Measurements from ENCODE around the gene GFRA1.

The GFRA1 gene

GRCh38 chr10:116186273-116186672, 86.7 kb downstream of the GFRA1 start:
- Histone ChIP-seq H3K4me3 (ENCODE audit: low read depth, low read length, poor library complexity, severe bottlenecking) (no peak overlapping the region), H3K9me2 (ENCODE audit: low read depth, low read length) (no peaks in the 10 kb centered on the region), H3K9ac (ENCODE audit: low read length) (no peak overlapping the region), H3K9me3 (ENCODE audit: low read length) (no peaks in the 10 kb centered on the region), H3K36me3 (ENCODE audit: insufficient read depth, low read length) (no peaks in the 10 kb centered on the region), H3K4me2 (ENCODE audit: low read length) (no peak overlapping the region), H3K27me3 (ENCODE audit: insufficient read depth, low read length) (no peaks in the 10 kb centered on the region), H3F3A (ENCODE audit: insufficient read depth, low read length) (no peaks in the 10 kb centered on the region), H4K20me1 (ENCODE audit: insufficient read depth, low read length) (no peaks in the 10 kb centered on the region), H2AFZ (ENCODE audit: low read length) (no peak overlapping the region), H3K79me2 (ENCODE audit: insufficient read depth, low read length) (no peaks in the 10 kb centered on the region), H3K27ac (ENCODE audit: low read depth, low read length, poor library complexity, severe bottlenecking) (no peak overlapping the region), H3K4me1 (ENCODE audit: insufficient read depth, low read length, severe bottlenecking) (no peaks in the 10 kb centered on the region)
- TF ChIP-seq CTCF (IDR thresholded peaks at IDR 0.05; ENCODE audit: low read length): no peak
- no peak for TF ChIP-seq EZH2 (IDR thresholded peaks at IDR 0.05; ENCODE audit: borderline replicate concordance, low read length)

- TF ChIP-seq EZH2 (IDR thresholded peaks at IDR 0.05; ENCODE audit: borderline replicate concordance, low read length) (no peak), CTCF (IDR thresholded peaks at IDR 0.05; ENCODE audit: low read length) (no peak)
- Histone ChIP-seq H2AFZ (ENCODE audit: low read length) (no peak overlapping the region), H3K27ac (ENCODE audit: low read depth, low read length, poor library complexity, severe bottlenecking) (no peak overlapping the region)
Measured at GRCh38 chr10:116185199-116185867, 87.7 kb downstream of the GFRA1 start.

DNA sequence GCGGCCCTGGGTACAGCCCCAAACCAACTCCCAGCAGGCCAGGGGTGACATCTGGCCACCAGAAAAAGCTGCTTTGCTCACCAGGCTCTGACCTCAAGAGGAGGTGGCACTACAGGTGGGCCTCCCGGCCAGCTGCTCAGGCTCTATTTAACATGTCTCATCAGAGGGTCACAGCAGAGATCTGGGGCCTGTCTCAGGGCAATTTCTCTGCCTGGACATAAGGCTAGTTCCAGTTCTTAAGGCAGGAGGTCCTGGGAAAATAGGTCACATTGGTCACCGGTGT, 88.6 kb downstream of the GFRA1 start:
- TF ChIP-seq CTCF (IDR thresholded peaks at IDR 0.05; ENCODE audit: low read length) (no peak), EZH2 (IDR thresholded peaks at IDR 0.05; ENCODE audit: borderline replicate concordance, low read length) (no peak)
- H3K9me3 ChIP-seq (ENCODE audit: low read length): no peaks in the 10 kb centered on the region
- no peaks in the 10 kb centered on the region for H3F3A ChIP-seq (ENCODE audit: insufficient read depth, low read length)
- no peak overlapping the region for H3K9ac ChIP-seq (ENCODE audit: low read length)
- no peaks in the 10 kb centered on the region for H3K79me2 ChIP-seq (ENCODE audit: insufficient read depth, low read length)
- H4K20me1 ChIP-seq (ENCODE audit: insufficient read depth, low read length): no peaks in the 10 kb centered on the region
- no peak overlapping the region for H3K4me3 ChIP-seq (ENCODE audit: low read depth, low read length, poor library complexity, severe bottlenecking)
- no peak overlapping the region for H2AFZ ChIP-seq (ENCODE audit: low read length)
- H3K27ac ChIP-seq (ENCODE audit: low read depth, low read length, poor library complexity, severe bottlenecking): no peak overlapping the region
- H3K9me2 ChIP-seq (ENCODE audit: low read depth, low read length): no peaks in the 10 kb centered on the region
- H3K36me3 ChIP-seq (ENCODE audit: insufficient read depth, low read length): no peaks in the 10 kb centered on the region
- no peaks in the 10 kb centered on the region for H3K27me3 ChIP-seq (ENCODE audit: insufficient read depth, low read length)
- H3K4me1 ChIP-seq (ENCODE audit: insufficient read depth, low read length, severe bottlenecking): no peaks in the 10 kb centered on the region
- H3K4me2 ChIP-seq (ENCODE audit: low read length): no peak overlapping the region

More at GRCh38 chr10:116185199-116185867, 87.7 kb downstream of the GFRA1 start:
- H3K27me3 ChIP-seq (ENCODE audit: insufficient read depth, low read length): no peaks in the 10 kb centered on the region
- no peaks in the 10 kb centered on the region for H4K20me1 ChIP-seq (ENCODE audit: insufficient read depth, low read length)
- no peaks in the 10 kb centered on the region for H3K79me2 ChIP-seq (ENCODE audit: insufficient read depth, low read length)
- H3K4me2 ChIP-seq (ENCODE audit: low read length): no peak overlapping the region
- H3K9ac ChIP-seq (ENCODE audit: low read length): no peak overlapping the region
- no peaks in the 10 kb centered on the region for H3K9me3 ChIP-seq (ENCODE audit: low read length)
- H3K4me1 ChIP-seq (ENCODE audit: insufficient read depth, low read length, severe bottlenecking): no peaks in the 10 kb centered on the region
- no peaks in the 10 kb centered on the region for H3K36me3 ChIP-seq (ENCODE audit: insufficient read depth, low read length)
- no peaks in the 10 kb centered on the region for H3K9me2 ChIP-seq (ENCODE audit: low read depth, low read length)
- no peaks in the 10 kb centered on the region for H3F3A ChIP-seq (ENCODE audit: insufficient read depth, low read length)
- no peak overlapping the region for H3K4me3 ChIP-seq (ENCODE audit: low read depth, low read length, poor library complexity, severe bottlenecking)

Data from OCI-LY1 (cell line).